DMS79 treated with DMSO at 0.1 percent for 48 hours (cell line): Measurements from ENCODE around the gene MAGEA2.
"Not testable (repeated sequence)": the region's sequence is repeated elsewhere in the genome, so short reads cannot be mapped to it uniquely, and the experiment has no call there.

Experiments
- DNase-seq: peaks from one replicate; lab custom pipeline; 2025; lab: John Stamatoyannopoulos, UW

MAGEA2 gene

GRCh38 chrX:152753686-152754650, at the start of gene MAGEA2:
Gene MAGEA2, minus strand, starts transcription at chrX:152753842. Its CDS starts 2,479 bp downstream, at chrX:152751363.
- DNase-seq = not testable (repeated sequence)

- DNase-seq = no peak
Observed at GRCh38 chrX:152798945-152799344, 45.3 kb upstream of the MAGEA2 start.

GRCh38 chrX:152787062-152787461, 33.4 kb upstream of the MAGEA2 start:
- not testable (repeated sequence) for DNase-seq

GRCh38 chrX:152769549-152770289, 16.1 kb upstream of the MAGEA2 start, which contains the start of gene MAGEA6:
Gene MAGEA6, minus strand, starts transcription at chrX:152769689. Its CDS starts 2,039 bp downstream, at chrX:152767650.
- not testable (repeated sequence) for DNase-seq

GRCh38 chrX:152766562-152766961, 12.9 kb upstream of the MAGEA2 start:
- DNase-seq = not testable (repeated sequence)

GRCh38 chrX:152761582-152761981, 7.9 kb upstream of the MAGEA2 start:
- DNase-seq = not testable (repeated sequence)

GRCh38 chrX:152759544-152759943, 5.9 kb upstream of the MAGEA2 start:
- not testable (repeated sequence) for DNase-seq

GRCh38 chrX:152758918-152759317, 5.3 kb upstream of the MAGEA2 start, which contains the start of gene CSAG3:
Gene CSAG3, plus strand, starts transcription at chrX:152759218.
- DNase-seq = not testable (repeated sequence)

GRCh38 chrX:152754871-152755270, 1.2 kb upstream of the MAGEA2 start:
- not testable (repeated sequence) for DNase-seq

- no peak for DNase-seq
Observed at GRCh38 chrX:152738560-152738959, 15.1 kb downstream of the MAGEA2 start.

GRCh38 chrX:152736528-152736927, 17.1 kb downstream of the MAGEA2 start:
- DNase-seq = not testable (repeated sequence)

GRCh38 chrX:152735860-152736511, 17.7 kb downstream of the MAGEA2 start:
- DNase-seq = no peak

- DNase-seq = no peak
Observed at GRCh38 chrX:152735101-152735500, 18.5 kb downstream of the MAGEA2 start.

- not testable (repeated sequence) for DNase-seq
Observed at GRCh38 chrX:152734143-152734858, 19.3 kb downstream of the MAGEA2 start.

- DNase-seq = no peak
Observed at GRCh38 chrX:152733261-152733975, 20.2 kb downstream of the MAGEA2 start, which contains the start of the genes CSAG1 and MAGEA12. Gene CSAG1, minus strand, starts transcription at chrX:152733721. Its CDS starts 1,261 bp downstream, at chrX:152732460. Gene MAGEA12, plus strand, starts transcription at chrX:152733757. Its CDS starts 2,405 bp downstream, at chrX:152736162.

- DNase-seq = no peak
Observed at GRCh38 chrX:152725409-152725808, 28.2 kb downstream of the MAGEA2 start.

- not testable (repeated sequence) for DNase-seq
Observed at GRCh38 chrX:152713815-152714787, 39.5 kb downstream of the MAGEA2 start, which contains the start of gene MAGEA2B. Gene MAGEA2B, plus strand, starts transcription at chrX:152714628. Its CDS starts 2,479 bp downstream, at chrX:152717107.

- not testable (repeated sequence) for DNase-seq
Observed at GRCh38 chrX:152713195-152713594, 40.4 kb downstream of the MAGEA2 start.

GRCh38 chrX:152709173-152709572, 44.5 kb downstream of the MAGEA2 start, which contains the start of gene CSAG2:
Gene CSAG2, minus strand, starts transcription at chrX:152709273. Its CDS starts 161 bp downstream, at chrX:152709112.
- not testable (repeated sequence) for DNase-seq
